Immature natural killer cell (primary cell): ENCODE data around the gene NDST3. TPM values are rescaled to one million over a fixed set of nuclear protein-coding genes. Genes with fewer than 3 reads are reported as not detected.

Experiments
- DNase-seq, 3 donors: peaks; one replicate each; pipeline ENCODE4 v3.0.0; 2022; ENCODE audit warnings: mixed read lengths in 1 of 3
- H3K27ac Mint-ChIP-seq, 6 donors: one replicate each; pipeline ENCODE4 v1.8.0; 2020; ENCODE audit warnings: mixed read lengths in 6 of 6, mild to moderate bottlenecking in 5 of 6, inconsistent platforms in 4 of 6, moderate library complexity in 3 of 6
- H3K27me3 Mint-ChIP-seq, 3 donors: one replicate each; pipeline ENCODE4 v1.8.0; 2020 to 2021; ENCODE audit warnings: low read depth in 3 of 3, mild to moderate bottlenecking in 3 of 3, mixed read lengths in 3 of 3, moderate library complexity in 3 of 3, inconsistent platforms in 1 of 3
- H3K36me3 Mint-ChIP-seq, 3 donors: one replicate each; pipeline ENCODE4 v1.8.0; 2020; ENCODE audit warnings: mixed read lengths in 3 of 3, inconsistent platforms in 2 of 3, mild to moderate bottlenecking in 2 of 3
- H3K4me1 Mint-ChIP-seq, 2 donors: one replicate each; pipeline ENCODE4 v1.8.0; 2020; ENCODE audit warnings: inconsistent platforms in 2 of 2, mild to moderate bottlenecking in 2 of 2, mixed read lengths in 2 of 2, moderate library complexity in 1 of 2
- H3K4me3 Mint-ChIP-seq, 5 donors: one replicate each; pipeline ENCODE4 v1.8.0; 2020; ENCODE audit warnings: mild to moderate bottlenecking in 5 of 5, mixed read lengths in 5 of 5, inconsistent platforms in 3 of 5, moderate library complexity in 3 of 5
- H3K9me3 Mint-ChIP-seq, 6 donors: one replicate each; pipeline ENCODE4 v1.8.0; 2020; ENCODE audit warnings: mild to moderate bottlenecking in 6 of 6, mixed read lengths in 6 of 6, inconsistent platforms in 4 of 6, moderate library complexity in 3 of 6
- polyA plus RNA-seq, 3 donors: library from polyadenylated mRNA; unstranded; fragments of 300-500 nt; fragmentation: Illumina TruSeq; gene quantifications; one replicate each; pipeline ENCODE4 v1.2.3, GENCODE V29; 2021

The NDST3 gene
- polyA plus RNA-seq, 3 donors from 2014 or later = not detected

DNA sequence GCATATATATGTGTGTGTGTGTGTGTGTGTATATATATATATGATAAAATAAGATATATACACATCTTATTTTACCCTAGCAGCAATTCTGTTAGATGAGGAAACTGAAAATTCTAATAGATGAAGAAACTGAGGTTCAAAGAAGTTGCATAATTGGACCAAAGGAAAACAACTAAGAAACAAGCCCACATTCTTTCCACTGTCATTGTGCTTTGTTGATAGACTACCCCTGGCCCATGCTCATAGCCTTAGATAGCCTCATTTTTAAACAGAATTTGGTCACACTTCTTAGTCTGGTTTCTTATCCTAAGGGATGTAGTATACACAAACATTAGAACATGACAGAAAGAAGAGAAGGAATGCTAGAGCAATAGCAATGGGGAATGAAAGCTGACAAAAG lies 138.8 kb downstream of the NDST3 start:
- Mint-ChIP-seq H3K27me3 (no peaks in the 10 kb centered on the region), H3K27ac (no peak overlapping the region), H3K4me3 (no peak overlapping the region), H3K9me3 (peaks cover 0 to 8% (median 4%) of the 10 kb centered on the region in 6 donors), H3K4me1 (no peaks in the 10 kb centered on the region), H3K36me3 (no peaks in the 10 kb centered on the region)
- DNase-seq = no peak

DNA sequence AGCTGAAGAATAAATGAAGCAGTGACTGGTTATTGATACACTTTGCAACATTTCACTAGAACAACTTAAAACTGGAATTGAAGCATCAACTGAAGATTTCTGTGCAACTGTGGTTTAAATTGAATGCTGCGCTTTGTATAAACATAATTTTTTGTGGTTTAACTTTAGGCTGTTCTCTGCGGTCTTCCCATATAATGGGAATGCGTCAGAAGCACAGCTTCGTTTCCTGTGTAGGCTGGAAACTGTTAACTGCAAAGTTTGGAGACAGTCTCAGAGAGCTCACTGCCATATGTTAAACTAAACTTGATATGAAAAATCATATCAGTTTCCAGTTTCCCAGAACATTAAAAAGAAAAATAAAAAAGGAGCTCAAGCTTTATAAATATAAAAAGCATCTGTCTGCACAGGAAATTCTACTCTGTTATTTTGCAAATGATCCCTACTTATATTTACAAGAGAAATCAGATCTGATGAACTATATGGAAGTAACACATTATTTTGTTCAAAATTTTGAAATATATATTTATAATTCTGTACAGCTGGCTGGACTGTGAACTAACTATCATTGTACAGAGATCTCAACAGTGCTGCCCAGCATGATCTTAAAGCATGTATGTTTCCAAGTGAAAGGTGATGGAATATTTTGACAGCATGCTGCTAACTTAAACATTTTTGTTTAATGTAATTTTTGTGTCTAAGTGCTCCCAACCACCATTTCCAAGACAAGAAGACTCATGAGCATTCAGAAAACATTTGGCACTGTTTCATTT lies 139.9 kb downstream of the NDST3 start:
- Mint-ChIP-seq H3K27me3 (no peaks in the 10 kb centered on the region), H3K27ac (no peak overlapping the region), H3K9me3 (peaks cover 0 to 8% (median 4%) of the 10 kb centered on the region in 6 donors), H3K4me3 (no peak overlapping the region), H3K4me1 (no peaks in the 10 kb centered on the region), H3K36me3 (no peaks in the 10 kb centered on the region)
- DNase-seq = no peak

DNA sequence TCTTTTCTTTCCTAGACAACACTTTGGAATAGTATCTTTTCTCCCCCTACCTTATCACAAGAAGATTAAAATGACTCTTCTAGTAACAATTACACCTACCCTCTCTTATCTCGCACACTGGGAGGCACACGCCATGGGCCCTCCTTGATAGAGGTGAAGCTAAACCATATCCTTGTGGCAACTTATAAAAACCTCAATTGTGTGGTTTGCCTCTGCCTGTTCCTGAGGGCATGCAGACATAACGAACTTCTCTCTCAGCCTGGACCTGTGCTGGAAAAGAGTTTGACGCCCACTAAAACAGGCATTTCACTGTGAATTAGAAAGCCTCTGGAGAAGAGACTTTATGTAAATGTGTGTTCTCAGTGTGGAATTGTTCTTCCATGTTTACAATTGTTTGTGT lies 141.2 kb downstream of the NDST3 start:
- peaks cover 0 to 1% (median 0%) of the 10 kb centered on the region in 3 donors for H3K27me3 Mint-ChIP-seq
- H3K4me1 Mint-ChIP-seq = no peaks in the 10 kb centered on the region
- no peaks in the 10 kb centered on the region for H3K36me3 Mint-ChIP-seq
- no peak overlapping the region for H3K27ac Mint-ChIP-seq
- H3K9me3 Mint-ChIP-seq = peaks cover 0 to 6% (median under 1%) of the 10 kb centered on the region in 6 donors
- no peak overlapping the region for H3K4me3 Mint-ChIP-seq
- DNase-seq = no peak

DNA sequence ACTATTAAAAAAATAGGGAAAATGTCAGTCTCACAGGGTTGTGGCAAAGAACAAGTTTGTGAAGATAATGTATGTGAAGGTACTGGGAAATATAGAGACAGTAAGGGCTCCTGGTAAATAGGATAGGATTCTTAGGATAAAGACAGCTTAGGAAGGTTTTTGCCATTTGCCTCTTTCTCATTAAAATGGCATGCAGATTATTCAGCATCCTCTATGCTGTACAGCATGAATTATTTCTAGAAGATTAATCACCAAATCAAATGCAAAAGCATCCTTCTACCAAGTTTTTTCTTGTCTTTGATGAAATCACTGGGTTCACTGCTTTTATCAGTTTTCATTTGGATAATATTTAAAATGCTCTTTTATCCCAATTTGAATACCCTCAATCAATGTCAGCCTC lies 142.8 kb downstream of the NDST3 start:
- Mint-ChIP-seq H3K4me3 (no peak overlapping the region), H3K36me3 (peaks cover 0 to 5% (median 0%) of the 10 kb centered on the region in 3 donors), H3K9me3 (peaks cover 0 to 11% (median 3%) of the 10 kb centered on the region in 6 donors), H3K27me3 (peaks cover 0 to 2% (median 1%) of the 10 kb centered on the region in 3 donors), H3K27ac (no peak overlapping the region), H3K4me1 (no peaks in the 10 kb centered on the region)
- no peak for DNase-seq

DNA sequence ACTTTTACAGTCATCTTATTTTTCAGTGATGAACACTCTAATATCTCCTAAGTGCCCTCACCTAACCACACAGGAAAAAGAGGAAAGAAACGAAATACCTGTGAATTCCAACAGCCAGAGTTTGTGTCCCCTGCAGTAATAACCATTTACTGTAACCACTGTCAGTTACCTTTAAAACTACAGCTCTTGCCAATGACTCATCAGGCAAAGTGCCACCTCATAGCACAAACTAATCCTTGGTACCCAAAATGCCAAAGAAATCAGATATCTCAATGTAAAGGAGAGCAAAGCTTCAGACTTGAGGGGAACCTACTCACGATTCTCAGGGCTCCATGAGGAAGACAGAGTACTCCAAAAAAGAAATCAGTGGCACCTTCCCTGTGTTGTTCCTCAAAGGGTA lies 146.5 kb downstream of the NDST3 start:
- DNase-seq = no peak
- Mint-ChIP-seq H3K9me3 (peaks cover 0 to 7% (median 4%) of the 10 kb centered on the region in 6 donors), H3K36me3 (peaks cover 0 to 5% (median 0%) of the 10 kb centered on the region in 3 donors), H3K27ac (no peak overlapping the region), H3K4me1 (no peaks in the 10 kb centered on the region), H3K27me3 (peaks cover 0 to 2% (median 1%) of the 10 kb centered on the region in 3 donors), H3K4me3 (no peak overlapping the region)

DNA sequence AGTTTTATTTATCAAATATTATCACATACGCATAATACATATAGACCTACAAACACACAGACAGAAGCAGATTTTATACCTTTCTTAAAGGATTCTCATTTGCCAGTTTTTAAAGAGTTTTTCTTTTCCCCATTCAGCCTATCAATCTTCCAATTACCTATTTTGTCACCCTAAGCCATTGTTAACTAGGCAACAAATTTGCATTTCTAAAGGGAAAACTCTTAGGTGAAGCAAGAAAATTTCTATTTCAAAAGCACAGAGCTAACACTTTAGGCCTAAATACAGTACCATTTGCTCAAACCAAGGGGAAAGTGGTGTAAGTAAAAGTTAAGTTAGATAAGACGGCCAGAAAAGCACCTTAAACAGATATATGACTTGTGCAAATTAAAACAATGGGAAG lies 156.6 kb downstream of the NDST3 start:
- Mint-ChIP-seq H3K27me3 (peaks cover 0 to 1% (median 0%) of the 10 kb centered on the region in 3 donors), H3K4me3 (no peak overlapping the region), H3K9me3 (peaks cover 0 to 5% (median 3%) of the 10 kb centered on the region in 6 donors), H3K4me1 (no peaks in the 10 kb centered on the region), H3K36me3 (no peaks in the 10 kb centered on the region), H3K27ac (no peak overlapping the region)
- DNase-seq = no peak

DNA sequence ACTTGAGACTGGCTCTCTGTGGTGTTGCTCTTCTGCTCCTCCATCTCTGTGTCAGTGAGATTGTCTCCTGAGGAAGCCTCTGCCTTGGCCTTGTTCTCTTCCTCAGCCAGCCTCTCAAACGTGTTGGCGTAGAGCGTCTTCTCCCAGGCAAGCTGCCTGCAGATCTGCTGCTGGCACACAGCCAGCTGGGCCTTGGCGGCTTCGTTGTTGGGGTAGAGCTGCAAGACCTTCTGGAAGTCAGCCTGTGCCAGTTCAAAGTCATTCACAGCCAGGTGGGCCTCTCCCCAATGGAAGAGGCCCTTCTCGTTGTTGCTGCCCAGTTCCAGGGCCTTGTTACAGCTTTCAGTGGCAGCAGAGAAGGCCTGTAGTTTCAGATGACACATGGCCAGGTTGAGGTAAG lies 159.1 kb downstream of the NDST3 start:
- H3K4me1 Mint-ChIP-seq = no peaks in the 10 kb centered on the region
- peaks cover 0 to 11% (median 4%) of the 10 kb centered on the region in 6 donors for H3K9me3 Mint-ChIP-seq
- DNase-seq = no peak
- no peaks in the 10 kb centered on the region for H3K36me3 Mint-ChIP-seq
- no peak overlapping the region for H3K27ac Mint-ChIP-seq
- peaks cover 0 to 1% (median 0%) of the 10 kb centered on the region in 3 donors for H3K27me3 Mint-ChIP-seq
- H3K4me3 Mint-ChIP-seq = no peak overlapping the region

DNA sequence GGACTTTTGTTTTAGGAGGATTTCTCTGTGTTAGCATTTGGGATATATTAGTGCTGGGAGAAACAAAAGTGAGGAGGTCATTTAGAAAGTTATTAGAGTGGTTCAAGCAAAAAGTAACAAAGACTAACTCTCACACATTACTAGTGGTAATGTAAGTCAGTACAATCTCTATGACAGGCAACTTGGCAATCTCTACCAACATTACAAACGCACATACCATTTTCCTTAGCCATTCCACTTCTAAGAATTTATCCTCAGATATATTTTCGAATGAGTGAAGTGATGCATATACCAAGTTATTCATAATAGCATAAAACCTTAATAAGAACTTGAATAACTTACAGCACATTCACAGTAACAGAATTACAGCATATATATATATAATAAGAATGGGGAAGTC lies 172.3 kb downstream of the NDST3 start:
- Mint-ChIP-seq H3K27me3 (no peaks in the 10 kb centered on the region), H3K4me1 (no peaks in the 10 kb centered on the region), H3K4me3 (no peak overlapping the region), H3K27ac (no peak overlapping the region), H3K36me3 (no peaks in the 10 kb centered on the region), H3K9me3 (peaks cover 6 to 15% (median 10%) of the 10 kb centered on the region in 6 donors)
- no peak for DNase-seq

DNA sequence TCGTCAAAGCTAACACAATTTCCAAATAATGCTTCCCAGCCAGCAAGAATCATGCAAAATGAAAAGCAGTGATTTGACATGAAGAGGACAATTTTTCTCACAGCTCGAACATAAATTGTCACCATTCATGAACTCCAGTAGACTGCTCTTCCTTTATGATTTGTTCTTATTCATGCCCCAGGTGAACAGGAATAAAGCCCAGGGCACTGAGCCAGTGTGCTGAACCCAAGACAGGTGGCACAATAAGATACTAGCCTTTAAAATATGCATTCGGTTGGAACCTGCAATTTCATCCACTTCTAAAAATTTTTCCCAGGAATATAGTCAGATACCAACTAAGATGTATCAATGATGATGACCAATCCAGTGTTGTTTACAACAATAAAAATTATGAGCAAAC lies 178.8 kb downstream of the NDST3 start:
- Mint-ChIP-seq H3K4me3 (no peak overlapping the region), H3K36me3 (no peaks in the 10 kb centered on the region), H3K27ac (no peak overlapping the region), H3K4me1 (no peaks in the 10 kb centered on the region), H3K27me3 (no peaks in the 10 kb centered on the region), H3K9me3 (peaks cover 0 to 3% (median 0%) of the 10 kb centered on the region in 6 donors)
- no peak for DNase-seq

DNA sequence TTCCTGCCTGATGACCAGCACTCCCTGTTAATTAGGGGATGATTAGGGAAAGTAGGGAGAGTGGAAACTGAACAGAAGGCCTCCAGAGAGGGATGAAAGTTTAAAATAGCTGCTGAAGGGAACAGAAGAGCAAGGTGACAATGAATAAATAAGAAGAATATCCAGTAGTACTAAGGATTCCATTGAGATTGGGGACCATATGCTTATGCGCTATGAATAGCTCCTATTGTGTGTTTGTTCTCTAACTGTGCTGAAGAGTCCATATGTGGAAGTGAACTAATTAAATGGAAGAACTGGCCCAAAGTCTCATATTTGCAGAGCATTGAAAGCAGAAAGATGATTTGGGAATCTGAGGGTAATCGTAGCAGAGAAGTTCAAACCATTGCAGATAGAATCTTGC lies 181.5 kb downstream of the NDST3 start:
- Mint-ChIP-seq H3K9me3 (peaks cover 0 to 2% (median 0%) of the 10 kb centered on the region in 6 donors), H3K36me3 (no peaks in the 10 kb centered on the region), H3K4me1 (no peaks in the 10 kb centered on the region), H3K27me3 (peaks cover 0 to 3% (median 0%) of the 10 kb centered on the region in 3 donors), H3K27ac (no peak overlapping the region), H3K4me3 (no peak overlapping the region)
- DNase-seq = no peak

DNA sequence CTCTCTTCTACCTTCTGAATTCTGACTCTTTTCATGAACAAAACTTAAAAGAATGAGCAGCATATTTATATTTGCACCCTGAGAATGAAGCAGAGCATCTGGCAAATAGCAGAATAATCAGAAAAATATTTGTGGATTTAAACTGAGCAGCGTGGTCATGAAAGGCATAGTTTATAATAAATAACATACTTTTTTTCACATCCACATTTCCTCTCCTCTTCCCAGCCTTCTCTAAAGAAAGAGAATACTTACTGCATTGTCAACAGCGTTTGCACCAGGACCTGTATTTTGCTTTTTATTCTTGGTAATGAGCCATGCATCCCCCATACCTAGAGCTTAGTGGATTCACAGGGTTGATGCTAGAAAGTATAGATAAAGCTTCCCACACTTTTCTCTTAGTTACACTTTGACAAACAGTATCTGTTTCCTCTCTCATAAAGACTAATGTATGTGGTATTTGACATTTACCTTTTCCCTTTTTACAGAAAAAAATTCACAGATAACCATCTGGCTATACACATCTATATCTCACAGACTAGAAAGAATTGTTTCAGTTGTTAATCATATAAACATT lies 187.0 kb downstream of the NDST3 start:
- H3K27me3 Mint-ChIP-seq = peaks cover 0 to 3% (median 0%) of the 10 kb centered on the region in 3 donors
- peaks cover 0 to 2% (median 0%) of the 10 kb centered on the region in 6 donors for H3K9me3 Mint-ChIP-seq
- H3K27ac Mint-ChIP-seq = no peak overlapping the region
- no peaks in the 10 kb centered on the region for H3K4me1 Mint-ChIP-seq
- no peak overlapping the region for H3K4me3 Mint-ChIP-seq
- H3K36me3 Mint-ChIP-seq = no peaks in the 10 kb centered on the region
- DNase-seq = no peak

DNA sequence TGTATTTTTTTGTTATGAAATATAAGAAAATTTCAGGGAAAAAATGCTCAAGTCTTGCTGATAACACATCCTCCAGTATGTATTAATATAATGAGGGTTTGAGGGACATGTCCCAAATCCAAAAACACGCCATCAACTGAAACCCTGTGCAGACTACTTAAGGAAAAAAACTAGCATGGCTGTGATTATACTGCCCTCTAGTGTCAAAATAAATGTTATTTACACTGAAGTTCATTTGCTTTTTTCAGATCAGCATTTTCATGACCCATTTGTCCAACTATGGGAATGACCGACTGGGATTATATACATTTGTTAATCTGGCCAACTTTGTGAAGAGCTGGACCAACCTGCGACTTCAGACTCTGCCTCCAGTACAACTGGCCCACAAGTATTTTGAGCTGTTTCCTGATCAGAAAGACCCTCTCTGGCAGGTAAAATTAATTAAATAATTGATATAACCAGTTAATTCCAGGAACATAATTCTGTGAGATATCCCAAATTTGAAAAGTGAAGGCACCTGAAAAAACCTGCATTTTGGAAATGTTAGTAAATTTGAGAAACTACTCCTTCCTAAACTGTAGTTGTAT lies 190.1 kb downstream of the NDST3 start:
- DNase-seq = peak in 2 of 3 donors; percentile 4 to 12
- Mint-ChIP-seq H3K27ac (no peak overlapping the region), H3K4me1 (no peaks in the 10 kb centered on the region)

DNA sequence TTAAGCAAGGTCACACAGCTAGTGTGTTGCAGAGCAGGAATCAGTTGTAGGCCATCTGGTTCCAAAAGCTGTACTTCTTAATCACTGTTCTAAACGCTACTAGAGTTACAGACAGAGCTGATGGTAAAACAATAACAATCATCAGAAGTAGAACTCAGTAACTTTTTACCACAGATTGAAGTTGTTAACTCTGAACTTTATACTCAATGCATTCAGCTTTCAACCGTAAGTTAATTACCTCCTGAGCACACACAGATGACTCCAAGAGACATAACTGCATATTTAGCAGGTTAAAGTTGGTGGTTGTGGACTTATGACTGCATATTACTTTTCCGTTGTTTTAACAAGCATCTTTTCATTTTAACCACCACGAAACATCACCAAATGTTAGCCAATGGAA lies 191.2 kb downstream of the NDST3 start:
- no peak for DNase-seq
- Mint-ChIP-seq H3K4me1 (no peaks in the 10 kb centered on the region), H3K4me3 (no peak overlapping the region), H3K27ac (no peak overlapping the region), H3K27me3 (no peaks in the 10 kb centered on the region), H3K9me3 (no peaks in the 10 kb centered on the region), H3K36me3 (no peaks in the 10 kb centered on the region)

More for the DNA sequence above, 190.1 kb downstream of the NDST3 start:
- H3K4me3 Mint-ChIP-seq = no peak overlapping the region
- H3K27me3 Mint-ChIP-seq = peaks cover 0 to 2% (median 0%) of the 10 kb centered on the region in 3 donors
- no peaks in the 10 kb centered on the region for H3K36me3 Mint-ChIP-seq
- H3K9me3 Mint-ChIP-seq = no peaks in the 10 kb centered on the region

DNA sequence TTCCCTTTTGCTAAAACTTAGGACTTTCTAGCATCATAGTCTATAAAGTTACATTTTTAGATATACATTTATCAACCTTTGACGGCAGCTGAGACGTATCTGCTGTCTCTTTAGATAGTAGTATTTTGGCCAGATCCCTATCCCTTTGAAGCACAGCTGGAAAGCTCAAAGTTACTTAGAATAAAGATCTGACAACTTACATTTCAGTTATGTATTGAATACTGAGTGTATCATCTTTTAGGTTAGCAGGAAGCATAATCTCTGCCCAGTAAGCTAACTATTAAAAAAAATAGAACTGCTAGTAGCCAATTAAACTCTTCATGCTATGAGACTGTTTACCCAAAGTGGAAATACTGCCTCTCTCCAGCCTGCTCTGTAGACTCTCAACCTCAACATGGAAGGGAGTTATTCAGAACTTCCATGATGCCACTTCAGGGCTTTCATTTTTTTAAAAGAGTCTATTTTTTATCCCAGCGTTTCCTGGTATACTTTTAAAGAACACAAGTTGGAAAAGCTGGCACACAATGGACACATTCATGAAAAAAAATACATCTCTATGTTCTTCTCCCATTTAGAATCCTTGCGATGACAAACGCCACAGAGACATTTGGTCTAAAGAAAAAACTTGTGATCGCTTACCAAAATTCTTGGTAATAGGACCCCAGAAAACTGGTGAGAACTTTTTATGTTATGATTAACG lies 192.2 kb downstream of the NDST3 start:
- Mint-ChIP-seq H3K4me1 (no peaks in the 10 kb centered on the region), H3K36me3 (no peaks in the 10 kb centered on the region), H3K27ac (no peak overlapping the region), H3K9me3 (no peaks in the 10 kb centered on the region), H3K4me3 (no peak overlapping the region), H3K27me3 (no peaks in the 10 kb centered on the region)
- DNase-seq = no peak
